NK-92 treated with Interleukin-12 subunit alpha and Interleukin-12 subunit beta, amount 100 ng/mL, for 24 hours (cell line): ENCODE results near the gene SPSB3.
"Not testable (repeated sequence)": the region's sequence is repeated elsewhere in the genome, so short reads cannot be mapped to it uniquely, and the experiment has no call there.

ENCODE experiments used
- DNase-seq: peaks from one replicate; lab custom pipeline; 2025; lab: John Stamatoyannopoulos, UW

SPSB3 gene

GRCh38 chr16:1816396-1817275 lies 34.3 kb upstream of the SPSB3 start:
- no peak for DNase-seq

- DNase-seq, result no peak
Observed at GRCh38 chr16:1815461-1815860, 33.1 kb upstream of the SPSB3 start.

- DNase-seq, result no peak
Observed at GRCh38 chr16:1812732-1813163, 30.4 kb upstream of the SPSB3 start.

GRCh38 chr16:1810536-1810935 lies 28.2 kb upstream of the SPSB3 start:
- no peak for DNase-seq

- no peak for DNase-seq
Observed at GRCh38 chr16:1810106-1810505, 27.7 kb upstream of the SPSB3 start.

GRCh38 chr16:1809281-1809801 lies 27.0 kb upstream of the SPSB3 start:
- DNase-seq, result no peak

DNA sequence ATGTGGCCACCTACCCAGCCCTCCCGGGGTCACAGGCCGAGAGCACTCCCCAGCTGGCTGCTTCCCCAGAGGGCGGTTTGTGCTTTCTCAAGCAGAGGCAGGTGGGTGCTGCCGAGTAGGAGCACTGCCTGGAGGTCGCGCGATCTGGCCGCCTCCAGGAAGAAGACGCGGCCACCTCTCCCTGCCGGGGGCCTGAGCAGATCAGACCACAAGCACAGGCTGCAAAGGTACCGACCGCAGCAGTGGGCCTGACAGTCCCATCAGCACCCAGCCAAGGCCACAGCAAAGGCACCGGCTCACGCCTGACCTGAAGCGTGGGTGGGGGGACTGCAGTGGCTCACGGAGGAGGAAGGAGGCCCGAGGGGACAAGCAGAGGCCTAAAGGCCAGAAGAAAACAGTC lies 26.3 kb upstream of the SPSB3 start:
- DNase-seq, result no peak

DNA sequence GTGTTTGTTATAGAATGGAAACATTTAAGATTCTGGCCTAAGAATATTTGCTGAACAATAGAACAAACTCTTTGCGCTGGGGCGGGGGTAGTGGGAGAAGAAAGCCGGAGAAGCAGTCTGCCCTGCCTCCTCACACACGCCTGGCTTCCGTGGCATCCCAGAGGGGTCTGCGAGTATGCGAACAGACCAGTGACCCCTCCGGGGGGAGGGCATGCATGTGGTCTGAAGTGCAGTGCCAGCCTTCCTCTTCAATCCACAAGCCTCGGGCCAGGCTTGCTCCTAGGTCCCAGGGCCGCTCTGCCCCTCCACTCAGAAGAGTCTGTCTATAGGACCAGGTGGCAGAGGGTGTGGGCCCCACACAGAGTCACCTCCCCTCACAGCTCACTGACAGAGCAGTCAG lies 25.3 kb upstream of the SPSB3 start:
- DNase-seq, result no peak

GRCh38 chr16:1800701-1801100 lies 18.3 kb upstream of the SPSB3 start:
- DNase-seq, result no peak

DNA sequence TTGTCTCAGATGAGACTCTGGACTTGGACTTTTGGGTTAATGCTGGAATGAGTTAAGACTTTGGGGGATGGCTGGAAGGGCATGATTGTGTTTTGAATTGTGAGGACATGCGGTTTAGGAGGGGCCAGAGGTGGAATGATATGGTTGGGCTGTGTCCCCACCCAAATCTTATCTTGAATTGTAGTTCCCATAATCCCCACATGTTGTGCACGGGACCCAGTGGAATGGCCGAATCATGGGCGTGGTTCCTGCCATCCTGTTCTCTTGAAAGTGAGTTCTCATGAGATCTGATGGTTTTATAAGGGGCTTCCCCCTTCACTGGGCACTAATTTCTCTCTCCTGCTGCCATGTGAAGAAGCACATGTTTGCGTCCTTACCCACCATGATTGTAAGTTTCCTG lies 16.9 kb upstream of the SPSB3 start:
- DNase-seq, result not testable (repeated sequence)

DNA sequence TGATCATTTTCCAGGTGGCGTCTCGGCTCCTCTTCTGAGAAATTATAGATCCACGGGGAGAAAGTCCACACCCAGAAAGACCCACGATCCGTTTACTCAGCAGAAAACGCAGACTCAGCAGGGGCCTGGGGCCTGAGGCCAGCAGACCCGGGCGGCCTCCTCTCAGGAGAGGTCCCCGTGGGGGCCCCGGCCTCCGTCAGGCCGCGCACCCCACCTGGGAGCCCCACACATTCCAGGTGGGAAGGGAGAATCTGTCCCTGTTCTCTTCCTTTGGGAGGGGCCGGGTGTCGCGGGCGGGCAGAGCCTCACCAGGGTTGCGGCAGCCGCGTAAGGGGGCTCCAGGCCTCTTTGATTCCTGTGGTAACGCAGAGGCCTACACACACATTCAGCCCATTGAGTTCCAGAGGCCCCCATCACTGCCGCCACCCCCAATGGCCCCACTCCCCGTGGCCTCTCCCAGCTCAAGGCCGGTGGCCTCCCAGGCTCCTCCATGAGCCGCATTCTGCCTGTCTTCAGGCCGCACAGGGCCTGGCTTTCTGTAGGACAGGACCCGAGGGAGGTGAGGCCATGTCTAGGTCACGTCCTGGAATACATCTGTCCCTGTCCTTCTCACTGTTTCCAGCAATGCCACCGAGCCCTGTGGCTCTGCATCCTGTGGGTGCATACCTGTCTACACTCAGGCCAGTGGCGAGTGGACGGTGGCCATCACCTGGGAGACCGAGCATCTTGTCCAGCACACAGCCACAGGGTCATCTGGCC lies 12.7 kb upstream of the SPSB3 start:
- no peak for DNase-seq

- no peak for DNase-seq
Observed at GRCh38 chr16:1794221-1794871, 12.0 kb upstream of the SPSB3 start.

GRCh38 chr16:1793578-1794220 lies 11.3 kb upstream of the SPSB3 start, which contains the start of gene IGFALS:
TSS of gene IGFALS (minus strand) at chr16:1793705. CDS start at chr16:1793652, 53 bp downstream.
- DNase-seq, result no peak

- no peak for DNase-seq
Observed at GRCh38 chr16:1792836-1793577, 10.6 kb upstream of the SPSB3 start.

- DNase-seq, result no peak
Observed at GRCh38 chr16:1791943-1792812, 9.8 kb upstream of the SPSB3 start.

DNA sequence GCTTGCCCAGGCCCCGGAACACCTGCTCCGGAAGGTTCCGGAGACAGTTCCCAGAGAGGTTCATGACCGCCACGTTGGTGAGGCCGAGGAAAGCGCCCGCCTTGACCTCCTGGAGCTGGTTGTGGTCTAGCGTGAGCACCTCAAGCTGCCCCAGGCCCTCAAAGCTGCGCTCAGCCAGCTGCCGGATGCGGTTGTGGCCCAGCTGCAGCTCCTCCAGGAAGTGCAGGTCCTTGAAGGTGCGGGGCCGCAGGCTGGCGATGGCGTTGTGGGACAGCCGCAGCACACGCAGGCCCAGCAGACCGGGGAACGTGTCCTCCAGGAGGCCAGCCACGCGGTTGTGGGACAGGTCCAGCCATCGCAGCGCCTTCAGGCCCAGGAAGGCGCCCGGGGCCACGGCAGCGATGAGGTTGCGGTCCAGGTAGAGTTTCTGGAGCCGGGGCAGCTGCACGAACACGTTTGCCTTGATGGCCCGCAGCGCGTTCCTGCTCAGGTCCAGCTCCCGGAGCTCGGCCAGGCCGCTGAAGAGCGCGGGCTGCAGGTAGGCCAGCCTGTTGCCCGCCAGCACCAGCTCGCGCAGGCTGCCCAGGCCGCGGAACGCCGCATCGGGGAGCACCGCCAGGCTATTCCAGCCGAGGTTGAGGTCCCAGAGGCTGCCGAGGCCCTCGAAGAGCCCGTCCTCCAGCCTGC lies 9.0 kb upstream of the SPSB3 start:
- DNase-seq, result no peak

GRCh38 chr16:1790611-1791255 lies 8.4 kb upstream of the SPSB3 start:
- DNase-seq, result no peak

DNA sequence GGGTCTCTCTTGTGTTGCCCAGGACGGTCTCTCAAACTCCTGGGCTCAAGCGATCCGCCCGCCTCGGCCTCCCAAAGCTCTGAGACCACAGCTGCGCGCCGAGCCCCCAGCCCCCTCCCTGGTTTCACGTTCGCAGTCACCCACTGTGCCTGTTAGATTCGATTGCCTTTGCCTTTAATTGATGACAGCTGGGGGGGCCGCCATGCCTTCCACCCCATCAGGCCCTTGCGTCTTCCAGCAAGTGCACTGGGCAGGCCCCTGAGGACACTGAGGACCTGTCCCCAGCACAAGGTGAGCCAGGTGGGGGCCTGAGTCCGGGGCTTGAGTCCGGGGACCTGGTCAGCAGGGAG lies 7.9 kb upstream of the SPSB3 start:
- no peak for DNase-seq

DNA sequence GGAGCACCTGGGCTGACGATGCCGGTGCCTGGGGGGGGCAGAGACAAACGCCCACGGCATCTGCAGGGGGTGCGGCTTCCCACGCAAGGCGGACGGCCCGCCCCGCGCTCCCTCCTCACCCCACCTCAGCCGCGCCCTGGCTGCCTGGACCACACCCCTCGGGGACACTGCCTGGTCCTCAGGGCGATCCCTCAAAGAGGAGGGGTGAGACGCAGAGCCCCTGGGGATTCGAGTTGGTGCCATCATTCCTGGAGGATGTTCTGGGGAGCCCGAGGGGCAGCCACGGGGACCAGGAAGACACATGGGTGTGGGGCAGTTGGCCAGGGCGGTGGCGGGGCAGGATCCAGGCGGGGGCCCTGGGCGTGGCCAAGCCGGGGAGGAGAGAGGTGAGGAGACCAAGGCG lies 7.3 kb upstream of the SPSB3 start:
- DNase-seq, result no peak
